Activated CD8-positive, alpha-beta memory T cell treated with anti-CD3 and anti-CD28 coated beads for 36 hours (primary cell): Measurements from ENCODE around the gene CCDC88B. TPM values are rescaled to one million over a fixed set of nuclear protein-coding genes. Genes with fewer than 3 reads are reported as not detected.

Experiments
- CTCF ChIA-PET: fragments of 350-600 bp; sonication (Branson Sonifier 250); formaldehyde crosslinking; loops from one replicate; lab custom pipeline; 2021; ENCODE audit warnings: antibody characterized with exemption; lab: Charles Lee
- POLR2A ChIA-PET: fragments of 350-600 bp; sonication (Branson Sonifier 250); formaldehyde crosslinking; loops from one replicate; lab custom pipeline; 2021; ENCODE audit warnings: antibody characterized with exemption; lab: Charles Lee
- total RNA-seq, 2 experiments: library from RNA; stranded (reverse); gene quantifications; one replicate each; pipeline ENCODE4 v1.2.3, GENCODE V29; 2021

CCDC88B gene
- total RNA-seq, 2 experiments from 2014 or later: 93.7 to 94.7 TPM

GRCh38 chr11:64359712-64360445, 19.9 kb downstream of the CCDC88B start:
- ChIA-PET CTCF (interaction anchor here (0.6 to 1.8 kb wide), 10 partner anchors 20 to 293 kb away, joined by 3 to 5 read pairs (median 4); partner anchors contain the start of genes CCDC88B, PRDX5 and TRMT112), POLR2A (interaction anchor here (0.7 to 1.0 kb wide), 3 partner anchors 43 to 175 kb away, joined by 3 to 6 read pairs (median 4); partner anchors contain the start of gene TRMT112)

DNA sequence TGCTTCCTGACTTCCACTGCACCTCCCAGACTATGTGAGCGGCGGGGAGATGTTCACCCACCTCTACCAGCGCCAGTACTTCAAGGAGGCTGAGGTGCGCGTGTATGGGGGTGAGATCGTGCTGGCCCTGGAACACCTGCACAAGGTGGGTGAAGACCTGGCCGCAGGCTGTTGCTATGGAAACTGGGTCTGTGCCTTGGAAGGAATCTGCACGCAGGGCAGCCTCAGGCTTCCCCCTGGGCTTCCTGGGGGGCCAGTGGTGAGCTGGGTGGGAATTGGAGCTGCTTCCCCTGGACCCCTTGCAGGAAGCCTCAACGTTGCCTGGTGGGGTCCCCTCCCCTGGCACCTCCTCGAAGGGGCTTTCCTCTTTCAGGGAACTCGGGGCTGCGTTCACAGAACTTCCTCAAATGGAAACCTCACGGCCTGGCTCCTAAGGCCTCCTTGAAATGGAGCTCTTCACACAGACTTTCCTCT, 20.5 kb downstream of the CCDC88B start:
- POLR2A ChIA-PET: interaction anchor here (0.6 to 1.0 kb wide), 2 partner anchors 103 to 175 kb away, joined by 3 to 4 read pairs; no protein-coding TSS in a partner anchor
- CTCF ChIA-PET: interaction anchor here (0.6 to 1.8 kb wide), 8 partner anchors 20 to 292 kb away, joined by 3 to 5 read pairs (median 4); partner anchors contain the start of genes CCDC88B, PRDX5 and TRMT112

DNA sequence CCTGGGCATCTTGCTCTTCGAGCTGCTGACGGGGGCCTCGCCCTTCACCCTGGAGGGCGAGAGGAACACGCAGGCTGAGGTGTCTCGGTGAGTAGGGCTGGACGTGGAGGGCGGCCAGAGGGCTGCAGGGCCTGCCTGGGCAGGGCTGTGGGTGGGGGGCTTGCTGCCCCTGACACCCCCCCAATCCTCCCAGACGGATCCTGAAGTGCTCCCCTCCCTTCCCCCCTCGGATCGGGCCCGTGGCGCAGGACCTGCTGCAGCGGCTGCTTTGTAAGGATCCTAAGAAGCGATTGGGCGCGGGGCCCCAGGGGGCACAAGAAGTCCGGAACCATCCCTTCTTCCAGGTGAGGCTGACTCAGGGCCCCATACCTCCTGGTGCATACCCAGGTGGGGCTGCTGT, 21.7 kb downstream of the CCDC88B start:
- CTCF ChIA-PET: no interaction called here

GRCh38 chr11:64362339-64362738, 22.3 kb downstream of the CCDC88B start:
- ChIA-PET CTCF (no interaction called here), POLR2A (no interaction called here)

More for the DNA sequence above, 21.7 kb downstream of the CCDC88B start:
- POLR2A ChIA-PET: no interaction called here

GRCh38 chr11:64364435-64364834, 24.4 kb downstream of the CCDC88B start:
- ChIA-PET CTCF (interaction anchor here (0.7 to 1.5 kb wide), 2 partner anchors 33 to 292 kb away, joined by 3 to 4 read pairs; no protein-coding TSS in a partner anchor), POLR2A (interaction anchor here (0.6 kb wide), 1 partner anchor 180 kb away, joined by 5 read pairs; no protein-coding TSS in a partner anchor)

GRCh38 chr11:64364911-64365310, 24.9 kb downstream of the CCDC88B start:
- ChIA-PET POLR2A (interaction anchor here (0.6 kb wide), 1 partner anchor 180 kb away, joined by 5 read pairs; no protein-coding TSS in a partner anchor), CTCF (interaction anchor here (0.7 kb wide), 1 partner anchor 292 kb away, joined by 3 read pairs; no protein-coding TSS in a partner anchor)

DNA sequence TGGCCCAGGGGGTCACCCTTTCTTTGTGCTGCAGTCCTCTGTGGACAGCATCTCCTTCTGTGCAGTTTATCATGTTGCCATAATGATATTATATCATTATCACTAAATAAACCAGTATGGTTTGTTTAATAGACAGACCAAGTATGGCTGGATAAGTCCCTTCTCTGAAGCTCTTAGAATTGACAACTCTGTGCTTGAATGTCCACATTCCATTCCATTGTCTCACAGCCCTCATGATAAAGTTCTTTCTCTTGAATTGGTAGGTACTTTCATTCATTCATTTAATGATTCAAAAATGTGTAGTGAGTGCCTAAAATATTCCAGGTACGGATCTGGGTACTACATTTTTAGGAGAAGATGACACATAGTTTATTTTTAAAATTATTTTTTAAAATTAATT, 26.7 kb downstream of the CCDC88B start:
- ChIA-PET CTCF (no interaction called here), POLR2A (no interaction called here)

- POLR2A ChIA-PET: no interaction called here
- CTCF ChIA-PET: no interaction called here
These were observed 28.1 kb downstream of the CCDC88B start for GRCh38 chr11:64367931-64368672.

DNA sequence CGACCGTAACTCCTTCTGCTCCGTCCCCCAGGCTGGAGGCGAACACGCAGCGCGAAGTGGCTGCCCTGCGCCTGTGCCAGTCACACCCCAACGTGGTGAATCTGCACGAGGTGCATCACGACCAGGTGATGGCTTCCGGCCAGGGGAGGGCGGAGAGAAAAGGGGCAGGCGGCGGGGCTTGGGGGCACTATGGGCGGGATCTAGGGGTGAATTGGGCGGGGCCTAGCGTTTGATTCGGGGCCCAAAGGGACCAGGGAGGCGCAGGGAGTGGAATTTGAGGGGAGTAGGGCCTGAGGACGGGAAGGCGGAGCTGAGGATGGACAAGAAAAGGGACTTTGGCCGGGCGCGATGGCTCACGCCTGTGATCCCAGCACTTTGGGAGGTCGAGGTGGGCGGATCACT, 28.7 kb downstream of the CCDC88B start:
- CTCF ChIA-PET: no interaction called here
- POLR2A ChIA-PET: no interaction called here

GRCh38 chr11:64369440-64370421, 29.7 kb downstream of the CCDC88B start:
- CTCF ChIA-PET: no interaction called here
- POLR2A ChIA-PET: no interaction called here

DNA sequence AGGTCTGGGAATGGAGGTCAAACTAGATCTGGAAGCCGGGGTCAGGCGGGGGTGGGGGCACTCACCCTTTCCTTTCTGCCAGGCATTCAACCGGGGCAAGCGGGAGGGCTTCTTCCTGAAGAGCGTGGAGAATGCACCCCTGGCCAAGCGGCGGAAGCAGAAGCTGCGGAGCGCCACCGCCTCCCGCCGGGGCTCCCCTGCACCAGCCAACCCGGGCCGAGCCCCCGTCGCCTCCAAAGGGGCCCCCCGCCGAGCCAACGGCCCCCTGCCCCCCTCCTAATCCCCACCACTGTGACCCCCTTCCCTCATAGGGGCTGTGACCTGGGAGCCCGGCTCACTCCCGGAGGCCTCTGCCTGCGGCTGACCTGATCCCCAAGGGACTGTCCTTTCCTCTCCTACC, 31.2 kb downstream of the CCDC88B start:
- ChIA-PET CTCF (no interaction called here), POLR2A (no interaction called here)

- CTCF ChIA-PET: no interaction called here
These were observed 32.0 kb downstream of the CCDC88B start for GRCh38 chr11:64372021-64372420.

GRCh38 chr11:64372802-64373597, 33.0 kb downstream of the CCDC88B start:
- ChIA-PET POLR2A (no interaction called here), CTCF (no interaction called here)

More at GRCh38 chr11:64372021-64372420, 32.0 kb downstream of the CCDC88B start:
- POLR2A ChIA-PET: no interaction called here

DNA sequence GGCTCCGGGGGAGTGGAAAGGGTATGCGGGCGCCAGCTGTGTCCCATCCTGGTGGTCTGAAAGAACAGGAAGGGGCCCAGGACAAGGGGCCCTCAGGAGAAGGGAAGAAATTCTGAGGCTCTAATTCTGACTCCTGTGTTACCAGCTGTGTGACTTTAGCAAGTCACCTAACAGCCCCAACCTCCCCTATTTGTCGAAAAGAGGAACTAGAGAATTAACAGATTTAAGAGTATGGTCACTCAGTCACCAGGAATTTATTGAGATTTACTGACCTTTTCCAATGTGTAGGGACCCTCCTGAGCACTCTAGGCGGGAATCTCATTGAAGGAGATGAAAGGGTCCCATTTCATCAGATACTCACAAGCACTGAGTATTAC, 33.6 kb downstream of the CCDC88B start:
- CTCF ChIA-PET: no interaction called here
- POLR2A ChIA-PET: no interaction called here

DNA sequence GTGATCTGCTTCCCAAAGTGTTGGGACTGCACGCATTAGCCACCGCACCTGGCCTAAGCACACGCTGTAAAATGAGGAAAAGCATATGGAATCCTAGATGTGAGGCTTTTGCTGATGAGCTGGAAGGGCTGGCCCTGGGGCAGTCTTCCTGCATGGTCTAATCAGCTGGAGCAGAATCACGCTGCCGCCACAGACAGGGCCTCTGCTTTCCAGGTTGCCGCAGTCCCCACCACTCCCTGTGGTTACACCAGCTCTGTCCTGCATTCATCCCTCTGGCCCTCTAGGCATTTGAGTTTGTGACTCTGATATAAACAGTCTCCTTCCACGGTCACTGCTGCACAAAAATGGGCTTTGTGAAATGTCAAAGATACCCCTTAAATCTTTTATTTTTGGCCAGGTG, 36.1 kb downstream of the CCDC88B start:
- CTCF ChIA-PET: no interaction called here
- POLR2A ChIA-PET: interaction anchor here (0.6 kb wide), 1 partner anchor 296 kb away, joined by 3 read pairs; no protein-coding TSS in a partner anchor

DNA sequence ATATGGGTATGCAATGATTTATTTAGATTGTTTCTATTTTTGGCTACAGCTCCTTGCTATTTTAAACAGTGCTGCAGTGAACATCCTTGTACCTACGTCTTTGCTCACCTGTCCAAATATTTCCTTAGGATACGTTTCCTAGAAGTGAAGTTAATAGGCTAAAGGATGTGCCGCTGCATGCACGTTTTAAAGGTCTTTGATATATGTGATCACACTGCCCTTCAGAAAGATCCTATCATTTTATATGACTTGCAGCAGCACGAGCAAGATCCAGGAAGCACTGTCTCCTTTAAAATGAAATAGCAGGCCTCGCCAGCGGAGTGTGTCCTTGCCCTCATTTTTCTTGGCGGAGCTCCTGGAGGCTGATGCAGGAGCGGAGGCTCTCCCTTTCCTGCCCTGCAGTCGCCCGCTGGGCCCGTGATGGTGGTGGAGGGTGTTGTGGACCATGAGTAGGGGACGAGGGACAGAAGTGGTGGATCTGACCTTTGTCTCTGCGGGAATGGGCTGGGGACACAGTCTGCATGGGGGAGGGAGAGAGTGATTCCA, 38.4 kb downstream of the CCDC88B start:
- ChIA-PET POLR2A (no interaction called here), CTCF (no interaction called here)

- CTCF ChIA-PET: no interaction called here
- POLR2A ChIA-PET: no interaction called here
These were observed 39.2 kb downstream of the CCDC88B start for GRCh38 chr11:64379160-64379559.
